Nephron (organoid): ENCODE measurements around the gene GPAM.

Source experiments
- H3K27ac Mint-ChIP-seq, 3 experiments: 2 replicates each; pipeline ENCODE4 v1.8.0; 2020; ENCODE audit warnings: mixed read lengths in 3 of 3, mild to moderate bottlenecking in 2 of 3, moderate library complexity in 1 of 3
- H3K27me3 Mint-ChIP-seq: 2 replicates; pipeline ENCODE4 v1.8.0; 2021; ENCODE audit warnings: low read depth, mild to moderate bottlenecking, moderate library complexity, mixed read lengths
- H3K36me3 Mint-ChIP-seq: 2 replicates; pipeline ENCODE4 v1.8.0; 2020; ENCODE audit warnings: low read depth, mixed read lengths
- H3K4me1 Mint-ChIP-seq: 2 replicates; pipeline ENCODE4 v1.8.0; 2020; ENCODE audit warnings: mixed read lengths
- H3K4me3 Mint-ChIP-seq, 3 experiments: 2 replicates each; pipeline ENCODE4 v1.8.0; 2020; ENCODE audit warnings: mild to moderate bottlenecking in 3 of 3, mixed read lengths in 3 of 3, moderate library complexity in 2 of 3
- H3K9me3 Mint-ChIP-seq: 2 replicates; pipeline ENCODE4 v1.8.0; 2020; ENCODE audit warnings: mixed read lengths
- TF ChIP-seq, protein P1 (sequence below), 3 experiments: fragments of 200-600 bp; sonication (generic); IDR thresholded peaks; one replicate each; pipeline ENCODE4 v1.5.0; 2021; ENCODE audit warnings: antibody characterized with exemption in 3 of 3; ENCODE audit not compliant: unreplicated experiment in 3 of 3

Gene GPAM

DNA sequence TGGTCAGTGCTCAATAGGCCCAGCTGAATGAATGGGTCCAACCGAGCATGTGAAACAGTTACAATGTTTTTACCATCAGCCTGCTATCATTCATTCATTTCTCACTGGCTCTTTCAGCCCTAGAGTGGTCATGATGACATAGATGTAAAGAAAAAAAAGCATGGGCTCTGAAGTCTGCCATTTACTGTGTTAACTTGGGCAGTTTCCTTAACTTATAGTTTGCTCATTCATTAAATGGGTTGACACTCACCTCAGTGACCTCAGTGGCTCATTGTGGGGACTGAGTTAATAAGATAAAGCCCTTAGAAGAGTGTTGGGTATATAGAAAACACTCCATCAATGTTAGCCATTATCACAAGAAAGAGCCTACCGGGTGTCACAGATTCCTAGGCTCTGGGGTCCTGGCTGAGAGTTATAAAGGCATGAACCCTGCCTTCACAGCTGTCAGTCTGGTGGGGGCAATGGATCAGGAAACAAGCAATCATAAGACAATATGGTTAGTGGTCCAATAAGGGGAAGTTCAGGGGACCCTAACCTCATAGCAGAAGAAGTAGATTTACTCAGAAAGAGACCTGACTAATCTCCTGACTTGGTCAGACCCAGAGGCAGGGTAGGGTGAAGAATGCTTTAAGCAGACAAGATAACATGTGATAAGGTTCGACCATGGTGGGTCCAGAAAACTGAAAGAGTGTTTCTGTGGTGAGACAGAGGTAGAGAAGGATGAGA lies 29.7 kb upstream of the GPAM start:
- Mint-ChIP-seq H3K27me3 (no peaks in the 10 kb centered on the region), H3K27ac (no peak overlapping the region), H3K4me3 (no peak overlapping the region), H3K9me3 (no peaks in the 10 kb centered on the region), H3K36me3 (no peaks in the 10 kb centered on the region), H3K4me1 (no peaks in the 10 kb centered on the region)
- TF ChIP-seq, protein P1, sequence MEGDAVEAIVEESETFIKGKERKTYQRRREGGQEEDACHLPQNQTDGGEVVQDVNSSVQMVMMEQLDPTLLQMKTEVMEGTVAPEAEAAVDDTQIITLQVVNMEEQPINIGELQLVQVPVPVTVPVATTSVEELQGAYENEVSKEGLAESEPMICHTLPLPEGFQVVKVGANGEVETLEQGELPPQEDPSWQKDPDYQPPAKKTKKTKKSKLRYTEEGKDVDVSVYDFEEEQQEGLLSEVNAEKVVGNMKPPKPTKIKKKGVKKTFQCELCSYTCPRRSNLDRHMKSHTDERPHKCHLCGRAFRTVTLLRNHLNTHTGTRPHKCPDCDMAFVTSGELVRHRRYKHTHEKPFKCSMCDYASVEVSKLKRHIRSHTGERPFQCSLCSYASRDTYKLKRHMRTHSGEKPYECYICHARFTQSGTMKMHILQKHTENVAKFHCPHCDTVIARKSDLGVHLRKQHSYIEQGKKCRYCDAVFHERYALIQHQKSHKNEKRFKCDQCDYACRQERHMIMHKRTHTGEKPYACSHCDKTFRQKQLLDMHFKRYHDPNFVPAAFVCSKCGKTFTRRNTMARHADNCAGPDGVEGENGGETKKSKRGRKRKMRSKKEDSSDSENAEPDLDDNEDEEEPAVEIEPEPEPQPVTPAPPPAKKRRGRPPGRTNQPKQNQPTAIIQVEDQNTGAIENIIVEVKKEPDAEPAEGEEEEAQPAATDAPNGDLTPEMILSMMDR (IDR thresholded peaks at IDR 0.05; ENCODE audit: unreplicated experiment in 3 of 3) = no peak

DNA sequence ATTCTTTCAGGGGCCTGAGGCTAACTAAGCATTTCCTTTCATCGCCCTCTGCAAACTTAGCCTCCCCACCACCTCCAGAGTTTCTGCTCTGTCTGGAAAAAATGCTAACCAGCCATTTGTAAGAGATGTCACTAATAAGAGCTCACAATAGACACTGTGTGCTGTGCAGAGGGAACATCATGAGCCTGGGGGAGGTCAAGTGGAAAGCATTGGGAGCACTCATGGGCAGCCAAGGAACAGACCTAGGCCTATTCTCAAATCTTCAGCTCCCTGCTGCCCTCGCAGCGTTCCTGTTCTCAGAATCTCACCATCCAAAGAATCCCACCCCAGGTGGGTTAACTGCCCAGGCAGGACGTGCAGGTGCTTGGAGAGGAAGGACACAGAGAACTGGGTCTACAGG lies 27.1 kb upstream of the GPAM start:
- TF ChIP-seq, protein P1 (IDR thresholded peaks at IDR 0.05; ENCODE audit: unreplicated experiment in 3 of 3) = no peak
- no peaks in the 10 kb centered on the region for H3K27me3 Mint-ChIP-seq
- H3K36me3 Mint-ChIP-seq = no peaks in the 10 kb centered on the region
- H3K27ac Mint-ChIP-seq = no peak overlapping the region
- peaks cover 2% of the 10 kb centered on the region for H3K9me3 Mint-ChIP-seq
- no peaks in the 10 kb centered on the region for H3K4me1 Mint-ChIP-seq
- no peak overlapping the region for H3K4me3 Mint-ChIP-seq

DNA sequence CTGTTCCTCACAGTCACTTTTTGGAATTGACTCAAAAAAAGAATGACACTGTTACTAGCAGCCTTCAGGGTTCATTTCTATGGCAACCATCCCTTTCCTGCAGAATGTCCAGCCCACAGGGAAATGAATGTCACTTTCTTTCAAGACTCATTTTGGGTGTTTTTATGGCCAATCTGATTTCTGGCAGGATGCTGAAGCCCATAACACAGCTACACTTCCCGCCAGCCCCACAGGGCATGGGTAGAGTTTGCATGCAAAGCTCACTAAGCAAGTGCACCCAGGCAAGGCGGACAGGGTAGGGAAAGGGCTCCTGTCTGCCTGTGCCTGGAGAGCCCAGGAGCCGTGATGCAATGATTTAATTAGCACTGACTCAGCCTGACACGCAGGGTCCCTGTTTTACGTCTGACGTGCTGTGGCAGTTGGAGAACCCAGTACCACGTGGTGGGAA lies 26.1 kb upstream of the GPAM start:
- Mint-ChIP-seq H3K9me3 (peaks cover 2% of the 10 kb centered on the region), H3K36me3 (no peaks in the 10 kb centered on the region), H3K27ac (no peak overlapping the region), H3K4me1 (no peaks in the 10 kb centered on the region), H3K4me3 (no peak overlapping the region), H3K27me3 (no peaks in the 10 kb centered on the region)
- TF ChIP-seq, protein P1 (IDR thresholded peaks at IDR 0.05; ENCODE audit: unreplicated experiment in 3 of 3) = no peak

DNA sequence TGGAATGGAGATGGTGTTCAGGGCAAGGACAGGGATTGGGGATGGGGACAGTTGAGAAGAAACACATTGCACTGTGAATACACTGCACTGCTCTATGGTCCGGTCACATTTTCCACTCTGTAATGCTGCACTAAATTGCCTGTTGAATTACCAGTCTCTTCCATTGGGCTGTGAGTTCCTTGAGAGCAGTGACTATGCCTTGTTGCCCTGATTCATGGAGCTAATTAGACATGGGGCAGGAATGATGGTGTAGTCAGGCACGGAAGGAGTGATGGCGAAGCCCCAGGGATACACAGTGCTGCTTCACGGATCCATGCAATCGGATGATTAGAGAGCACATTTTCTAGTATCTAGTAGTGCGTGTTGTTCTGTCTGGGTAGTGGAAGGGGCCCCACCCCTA lies 25.4 kb upstream of the GPAM start:
- H3K27ac Mint-ChIP-seq = no peak overlapping the region
- TF ChIP-seq, protein P1 (IDR thresholded peaks at IDR 0.05; ENCODE audit: unreplicated experiment in 3 of 3) = no peak
- H3K36me3 Mint-ChIP-seq = no peaks in the 10 kb centered on the region
- H3K27me3 Mint-ChIP-seq = no peaks in the 10 kb centered on the region
- H3K4me3 Mint-ChIP-seq = no peak overlapping the region
- H3K9me3 Mint-ChIP-seq = peaks cover 2% of the 10 kb centered on the region
- H3K4me1 Mint-ChIP-seq = no peaks in the 10 kb centered on the region

DNA sequence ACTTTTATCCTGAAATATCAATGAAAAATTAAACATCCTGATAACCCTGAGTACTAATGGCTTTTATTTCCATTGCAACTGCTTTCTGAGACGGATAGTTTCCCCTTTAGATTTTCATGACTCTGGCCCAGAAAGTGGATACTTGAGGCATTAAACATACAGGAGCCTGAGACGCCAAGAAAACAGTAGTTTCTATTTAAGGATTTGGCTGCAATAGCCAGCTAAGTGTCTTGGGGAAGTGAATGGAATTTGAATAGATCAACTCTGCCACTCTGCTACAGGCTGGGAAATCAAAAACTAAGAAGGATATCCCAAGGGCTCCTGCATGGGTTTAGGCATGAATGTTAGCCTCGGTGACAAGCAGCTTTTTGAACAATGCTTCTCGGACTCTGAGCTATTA lies 24.7 kb upstream of the GPAM start:
- Mint-ChIP-seq H3K36me3 (no peaks in the 10 kb centered on the region), H3K4me1 (no peaks in the 10 kb centered on the region), H3K27ac (no peak overlapping the region), H3K27me3 (no peaks in the 10 kb centered on the region), H3K9me3 (peaks cover 5% of the 10 kb centered on the region), H3K4me3 (no peak overlapping the region)
- TF ChIP-seq, protein P1 (IDR thresholded peaks at IDR 0.05; ENCODE audit: unreplicated experiment in 3 of 3) = no peak
